Astrocyte (in vitro differentiated cells and primary cell): Measurements from ENCODE around the gene GLRX5. TPM values are rescaled to one million over a fixed set of nuclear protein-coding genes. Genes with fewer than 3 reads are reported as not detected.

ENCODE experiments used
- DNase-seq: peaks from one replicate; pipeline ENCODE4 v3.0.0-alpha.2; 2010; ENCODE audit warnings: low read depth
- FAIRE-seq: peaks from 2 replicates; lab custom pipeline; 2011; peaks lifted over from hg19 to GRCh38; lab: Jason Lieb, UNC
- H2AFZ ChIP-seq: 2 replicates; pipeline ENCODE4 v1.6.0; 2012; ENCODE audit warnings: low read depth, low read length, inconsistent platforms
- H3K27ac ChIP-seq: 2 replicates; pipeline ENCODE4 v1.5.1; 2011; ENCODE audit warnings: low read depth, low read length, inconsistent platforms
- H3K27me3 ChIP-seq: 2 replicates; pipeline ENCODE4 v1.6.0; 2011; ENCODE audit warnings: low read length, inconsistent platforms; ENCODE audit not compliant: insufficient read depth
- H3K36me3 ChIP-seq: 2 replicates; pipeline ENCODE4 v1.5.1; 2011; ENCODE audit warnings: low read length, inconsistent platforms; ENCODE audit not compliant: insufficient read depth
- H3K4me1 ChIP-seq: 2 replicates; pipeline ENCODE4 v1.5.1; 2011; ENCODE audit warnings: low read length, inconsistent platforms; ENCODE audit not compliant: insufficient read depth
- H3K4me2 ChIP-seq: 2 replicates; pipeline ENCODE4 v1.6.0; 2012; ENCODE audit warnings: low read length, inconsistent platforms
- H3K4me3 ChIP-seq: 2 replicates; pipeline ENCODE4 v1.5.1; 2011; ENCODE audit warnings: low read depth, mild to moderate bottlenecking, low read length, inconsistent platforms; ENCODE audit not compliant: insufficient read depth
- H3K79me2 ChIP-seq: 2 replicates; pipeline ENCODE4 v1.6.0; 2012; ENCODE audit warnings: mild to moderate bottlenecking, low read length, inconsistent platforms; ENCODE audit not compliant: insufficient read depth
- H3K9ac ChIP-seq: 2 replicates; pipeline ENCODE4 v1.6.0; 2012; ENCODE audit warnings: mild to moderate bottlenecking, low read length, inconsistent platforms
- H3K9me3 ChIP-seq: 2 replicates; pipeline ENCODE4 v1.5.1; 2012; ENCODE audit warnings: low read depth, mild to moderate bottlenecking, low read length, inconsistent platforms; ENCODE audit not compliant: insufficient read depth
- H4K20me1 ChIP-seq: 2 replicates; pipeline ENCODE4 v1.6.0; 2012; ENCODE audit warnings: low read length, inconsistent platforms; ENCODE audit not compliant: insufficient read depth
- H3K27ac Mint-ChIP-seq: one replicate; pipeline ENCODE4 v1.8.0; 2021; ENCODE audit warnings: mild to moderate bottlenecking, mixed read lengths; ENCODE audit not compliant: unreplicated experiment
- H3K27me3 Mint-ChIP-seq: one replicate; pipeline ENCODE4 v1.8.0; 2021; ENCODE audit warnings: low read depth, mixed read lengths; ENCODE audit not compliant: unreplicated experiment
- H3K36me3 Mint-ChIP-seq: one replicate; pipeline ENCODE4 v1.8.0; 2021; ENCODE audit warnings: low read depth, mixed read lengths; ENCODE audit not compliant: unreplicated experiment
- H3K4me1 Mint-ChIP-seq: one replicate; pipeline ENCODE4 v1.8.0; 2021; ENCODE audit warnings: low read depth, mixed read lengths; ENCODE audit not compliant: unreplicated experiment
- H3K4me3 Mint-ChIP-seq: one replicate; pipeline ENCODE4 v1.8.0; 2021; ENCODE audit warnings: mild to moderate bottlenecking, moderate library complexity, mixed read lengths; ENCODE audit not compliant: unreplicated experiment
- H3K9me3 Mint-ChIP-seq: one replicate; pipeline ENCODE4 v1.8.0; 2021; ENCODE audit warnings: mild to moderate bottlenecking, mixed read lengths; ENCODE audit not compliant: unreplicated experiment
- CTCF ChIP-seq: IDR thresholded peaks from 2 replicates; pipeline ENCODE4 v1.5.1; 2011; ENCODE audit warnings: low read depth, mild to moderate bottlenecking, inconsistent platforms, low read length, moderate library complexity; ENCODE audit not compliant: insufficient read depth
- EZH2 ChIP-seq: IDR thresholded peaks from 2 replicates; pipeline ENCODE4 v1.6.1; 2012; ENCODE audit warnings: mild to moderate bottlenecking, low read length, inconsistent platforms; ENCODE audit not compliant: insufficient read depth
- total RNA-seq: library from RNA; stranded (reverse); gene quantifications from 2 replicates; pipeline ENCODE4 v1.2.1, GENCODE V29; 2021

GLRX5 gene
- total RNA-seq, 1 donor from 2014 or later: 50.5 TPM

DNA sequence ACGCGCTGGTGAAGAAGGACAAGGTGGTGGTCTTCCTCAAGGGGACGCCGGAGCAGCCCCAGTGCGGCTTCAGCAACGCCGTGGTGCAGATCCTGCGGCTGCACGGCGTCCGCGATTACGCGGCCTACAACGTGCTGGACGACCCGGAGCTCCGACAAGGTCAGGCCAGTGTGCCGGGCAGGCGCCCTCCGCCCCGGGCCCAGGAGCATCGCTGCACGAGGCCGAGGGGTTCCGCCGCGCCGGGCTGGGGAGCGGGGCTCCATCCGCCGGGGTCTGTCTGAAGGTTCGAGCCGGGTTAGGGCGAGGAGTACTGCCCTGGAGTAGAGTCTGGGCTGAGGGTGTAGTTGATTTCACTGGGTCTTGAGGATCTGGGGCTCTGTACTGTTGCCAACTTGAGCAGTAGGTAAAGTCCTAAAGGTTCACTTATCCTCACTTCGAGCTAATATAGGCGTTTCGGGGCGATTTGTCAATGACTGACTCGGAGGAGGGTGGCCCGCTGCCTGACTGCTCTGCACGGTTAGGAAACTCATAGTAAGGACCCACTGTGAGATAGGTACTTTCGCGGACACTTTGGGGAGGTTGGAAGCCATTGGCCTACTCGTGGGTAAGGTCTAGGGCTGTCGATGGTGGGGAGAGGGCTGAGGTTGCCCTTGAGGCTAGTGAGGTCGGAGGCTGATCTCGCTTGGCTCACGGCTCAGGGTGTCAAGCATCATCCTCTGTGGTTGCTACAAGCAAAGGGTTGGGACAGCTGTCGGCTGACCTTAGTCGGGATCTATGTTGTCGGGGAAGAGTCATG is 574 bp downstream of the GLRX5 start:
- peak overlapping the region; percentile 90 for H3K9ac ChIP-seq
- TF ChIP-seq EZH2 (no peak), CTCF (no peak)
- peak overlapping the region; percentile 99 for H3K4me2 ChIP-seq
- peak overlapping the region; percentile 91 for H3K4me3 ChIP-seq
- peak overlapping the region; percentile 96 for H3K4me3 Mint-ChIP-seq
- H3K4me1 Mint-ChIP-seq: peaks cover 34% of the 10 kb centered on the region
- H2AFZ ChIP-seq: peak overlapping the region; percentile 51
- no peak for FAIRE-seq
- H3K36me3 Mint-ChIP-seq: no peaks in the 10 kb centered on the region
- H3K27me3 ChIP-seq: no peaks in the 10 kb centered on the region
- no peaks in the 10 kb centered on the region for H3K9me3 ChIP-seq
- H4K20me1 ChIP-seq: peaks cover 70% of the 10 kb centered on the region
- no peak for DNase-seq
- H3K27ac Mint-ChIP-seq: peak overlapping the region; percentile 77
- peak overlapping the region; percentile 75 for H3K27ac ChIP-seq
- H3K79me2 ChIP-seq: peaks cover 92% of the 10 kb centered on the region
- peaks cover 48% of the 10 kb centered on the region for H3K4me1 ChIP-seq
- H3K27me3 Mint-ChIP-seq: no peaks in the 10 kb centered on the region
- no peaks in the 10 kb centered on the region for H3K9me3 Mint-ChIP-seq
- H3K36me3 ChIP-seq: no peaks in the 10 kb centered on the region

DNA sequence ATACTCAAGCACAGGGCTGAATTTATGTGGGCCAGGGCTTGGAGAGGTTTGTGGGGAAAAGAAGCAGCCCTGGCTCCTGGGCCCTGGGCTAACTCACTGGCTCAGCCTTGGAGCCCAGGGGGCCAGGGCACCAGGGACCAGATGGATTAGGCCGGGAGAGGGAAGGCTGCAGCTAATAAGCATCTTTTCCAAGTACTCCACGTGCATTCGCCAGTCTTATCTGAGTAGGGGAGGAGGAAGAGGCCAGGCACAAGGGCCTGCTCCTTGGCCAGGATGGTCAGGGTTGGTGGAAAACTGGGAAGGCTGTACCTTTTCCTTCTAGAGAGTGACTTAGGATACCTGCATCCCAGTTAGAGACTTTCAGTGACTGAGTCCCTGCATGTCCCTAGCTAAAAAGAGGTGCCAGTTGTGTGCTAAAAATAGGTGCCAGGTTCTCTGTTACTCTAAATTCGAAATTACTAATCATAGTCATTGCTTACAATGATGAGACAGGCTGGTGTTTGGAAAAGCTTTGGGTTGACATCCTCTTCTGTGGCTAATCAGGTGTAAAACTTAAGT is 1.3 kb downstream of the GLRX5 start:
- Mint-ChIP-seq H3K9me3 (no peaks in the 10 kb centered on the region), H3K4me1 (peaks cover 27% of the 10 kb centered on the region), H3K36me3 (no peaks in the 10 kb centered on the region), H3K27ac (no peak overlapping the region), H3K4me3 (peak overlapping the region; percentile 96), H3K27me3 (no peaks in the 10 kb centered on the region)
- Histone ChIP-seq H3K4me2 (peak overlapping the region; percentile 99), H3K79me2 (peaks cover 92% of the 10 kb centered on the region), H3K36me3 (no peaks in the 10 kb centered on the region), H3K9me3 (no peaks in the 10 kb centered on the region), H3K9ac (peak overlapping the region; percentile 90), H2AFZ (no peak overlapping the region), H3K27ac (peak overlapping the region; percentile 75), H3K4me3 (peak overlapping the region; percentile 91), H3K4me1 (peaks cover 41% of the 10 kb centered on the region), H3K27me3 (no peaks in the 10 kb centered on the region), H4K20me1 (peaks cover 67% of the 10 kb centered on the region)
- no peak for FAIRE-seq
- no peak for DNase-seq
- TF ChIP-seq EZH2: no peak
- no peak for TF ChIP-seq CTCF
